Esophagus squamous epithelium (tissue), 5 donors: ENCODE data around the gene ARR3. TPM values are rescaled to one million over a fixed set of nuclear protein-coding genes. Genes with fewer than 3 reads are reported as not detected.

Source experiments
- DNase-seq: peaks from one replicate; lab custom pipeline; 2025; lab: John Stamatoyannopoulos, UW
- H3K27ac ChIP-seq, 4 donors: fragments of 200-600 bp; sonication (generic); one replicate each; pipeline ENCODE4 v1.5.1; 2016 to 2019; ENCODE audit warnings: mild to moderate bottlenecking in 1 of 4
- H3K27me3 ChIP-seq, 4 donors: fragments of 200-600 bp; sonication (generic); 1 replicate in 3 of 4; 2 replicates in 1 of 4; pipeline versions ENCODE4 v1.5.1 to v1.6.0; 2017 to 2021; ENCODE audit warnings: antibody characterized with exemption in 1 of 4
- H3K36me3 ChIP-seq, 3 donors: fragments of 200-600 bp; sonication (generic); one replicate each; pipeline ENCODE4 v1.5.1; 2016 to 2019
- H3K4me1 ChIP-seq, 3 donors: fragments of 200-600 bp; sonication (generic); one replicate each; pipeline ENCODE4 v1.5.1; 2017 to 2019
- H3K4me3 ChIP-seq, 4 donors: fragments of 200-600 bp; sonication (generic); 1 replicate in 3 of 4; 2 replicates in 1 of 4; pipeline ENCODE4 v1.5.1; 2016 to 2019; ENCODE audit warnings: mild to moderate bottlenecking in 2 of 4, moderate library complexity in 1 of 4
- H3K9me3 ChIP-seq, 3 donors: fragments of 200-600 bp; sonication (generic); one replicate each; pipeline ENCODE4 v1.5.1; 2016 to 2019
- POLR2A ChIP-seq, 4 donors: fragments of 450-650 bp; IDR thresholded peaks; one replicate each; pipeline ENCODE4 v1.6.1; 2017; ENCODE audit warnings: antibody characterized with exemption in 4 of 4, mild to moderate bottlenecking in 4 of 4, moderate library complexity in 3 of 4
- WGBS, 2 donors: methylation state at CpG; one replicate each; pipeline ENCODE4 v1.1.5; 2018; 5-methylcytosine and 5-hydroxymethylcytosine counted together
- intact Hi-C: fragments of 100-400 bp; cut with DNase I; formaldehyde crosslinking; loops from one replicate; pipeline ENCODE4 v1.15.0; 2022
- total RNA-seq, 4 donors: library from RNA; depleted of rRNA; stranded (reverse); fragments of >200 nt; gene quantifications; one replicate each; pipeline ENCODE4 v1.1.0, GENCODE V29; 2016
- TF ChIP-seq, protein P1 (sequence below), 6 experiments: fragments of 450-650 bp in 4 of 6; fragments of 200-600 bp in 2 of 6; sonication (generic) in 2 of 6; IDR thresholded peaks; one replicate each; pipeline ENCODE4 v1.5.1; 2016 to 2019; ENCODE audit warnings: antibody characterized with exemption in 6 of 6, mild to moderate bottlenecking in 4 of 6, moderate library complexity in 4 of 6
- donor health status: DM: yes; HTN: yes; CAD: no.

ARR3 gene
- total RNA-seq, result not detected

DNA sequence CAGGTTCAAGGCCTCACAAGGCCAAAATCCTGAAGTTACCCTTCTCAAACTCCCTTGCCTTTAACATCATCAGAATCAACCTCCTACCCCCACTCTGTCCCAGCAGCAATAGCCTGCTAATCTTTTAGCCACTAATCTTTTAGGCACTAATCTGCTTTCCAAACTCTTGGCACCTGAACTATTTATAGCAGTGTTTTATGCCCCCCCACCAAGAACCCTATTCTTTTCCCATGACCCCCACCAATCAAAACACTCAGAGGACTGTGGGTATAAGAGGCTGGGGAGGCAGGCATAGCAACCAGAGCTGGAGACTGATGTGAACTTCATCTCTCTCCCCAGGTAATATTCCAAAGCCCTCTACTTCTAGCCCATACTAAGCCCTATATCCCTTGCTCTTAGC lies at the start of gene ARR3:
ARR3 (plus strand) TSS at position 301 of the 400 bp plus-strand sequence. CDS start 1,052 bp downstream, outside the sequence.
- Histone ChIP-seq H3K4me1 (no peaks in the 10 kb centered on the region), H3K27me3 (no peaks in the 10 kb centered on the region), H3K9me3 (no peaks in the 10 kb centered on the region), H3K4me3 (no peak within 1 kb of the TSS), H3K36me3 (no peaks in the 10 kb centered on the region), H3K27ac (no peak within 1 kb of the TSS)
- TF ChIP-seq, protein P1, sequence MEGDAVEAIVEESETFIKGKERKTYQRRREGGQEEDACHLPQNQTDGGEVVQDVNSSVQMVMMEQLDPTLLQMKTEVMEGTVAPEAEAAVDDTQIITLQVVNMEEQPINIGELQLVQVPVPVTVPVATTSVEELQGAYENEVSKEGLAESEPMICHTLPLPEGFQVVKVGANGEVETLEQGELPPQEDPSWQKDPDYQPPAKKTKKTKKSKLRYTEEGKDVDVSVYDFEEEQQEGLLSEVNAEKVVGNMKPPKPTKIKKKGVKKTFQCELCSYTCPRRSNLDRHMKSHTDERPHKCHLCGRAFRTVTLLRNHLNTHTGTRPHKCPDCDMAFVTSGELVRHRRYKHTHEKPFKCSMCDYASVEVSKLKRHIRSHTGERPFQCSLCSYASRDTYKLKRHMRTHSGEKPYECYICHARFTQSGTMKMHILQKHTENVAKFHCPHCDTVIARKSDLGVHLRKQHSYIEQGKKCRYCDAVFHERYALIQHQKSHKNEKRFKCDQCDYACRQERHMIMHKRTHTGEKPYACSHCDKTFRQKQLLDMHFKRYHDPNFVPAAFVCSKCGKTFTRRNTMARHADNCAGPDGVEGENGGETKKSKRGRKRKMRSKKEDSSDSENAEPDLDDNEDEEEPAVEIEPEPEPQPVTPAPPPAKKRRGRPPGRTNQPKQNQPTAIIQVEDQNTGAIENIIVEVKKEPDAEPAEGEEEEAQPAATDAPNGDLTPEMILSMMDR (IDR thresholded peaks at IDR 0.05), result no peak
- no peak for TF ChIP-seq POLR2A (IDR thresholded peaks at IDR 0.05)
- intact Hi-C loops, result no loop called here
- DNase-seq, result no peak

DNA sequence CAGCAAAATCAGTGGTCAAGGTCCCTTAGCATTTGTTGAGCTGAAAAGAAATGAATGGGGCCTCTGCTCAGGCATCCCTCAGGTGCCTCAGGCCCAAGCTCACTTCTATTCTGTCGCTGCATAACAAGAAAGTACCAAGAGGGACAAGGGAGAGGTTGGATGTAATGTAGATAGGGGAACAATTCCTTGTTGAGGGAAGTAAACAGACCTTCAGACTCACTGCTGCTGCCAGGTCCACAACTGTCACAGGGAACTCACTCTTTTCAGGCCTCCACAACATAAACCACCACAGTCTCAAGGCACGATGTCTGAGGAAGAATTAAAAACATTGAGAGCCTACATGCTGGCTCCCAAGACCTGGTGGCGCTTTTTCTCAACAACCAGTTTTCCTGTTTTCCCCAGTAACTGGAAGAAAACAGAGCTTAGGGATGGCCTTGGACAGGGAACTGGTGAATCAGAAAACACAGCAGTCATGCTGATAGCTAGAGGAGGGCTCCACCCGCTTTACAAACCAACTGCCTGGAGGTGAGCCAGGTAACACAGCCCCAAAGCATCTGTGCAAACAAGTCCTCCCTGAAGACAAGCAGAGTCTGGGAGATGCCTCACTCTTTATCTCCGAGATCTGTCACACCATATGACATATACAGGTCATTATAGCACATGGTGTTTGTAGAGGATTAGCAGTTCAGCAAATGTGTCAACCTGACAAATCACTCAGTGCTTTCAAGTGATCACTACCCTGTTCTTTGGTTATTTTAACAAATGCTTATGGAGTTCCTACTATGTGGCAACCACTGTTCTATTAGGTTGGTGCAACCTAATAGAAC lies 48.0 kb upstream of the ARR3 start:
- DNase-seq, result no peak
- Histone ChIP-seq H3K27ac (peak overlapping the region in 1 of 4 donors; percentile 70), H3K36me3 (no peaks in the 10 kb centered on the region), H3K27me3 (no peaks in the 10 kb centered on the region), H3K4me1 (peaks cover 0 to 11% (median 0%) of the 10 kb centered on the region in 3 donors), H3K4me3 (no peak overlapping the region), H3K9me3 (no peaks in the 10 kb centered on the region)
- intact Hi-C loops, result no loop called here
- WGBS, 2 donors, result 0 to 44% methylated on average over 2 to 5 of the region's 5 CpGs
- TF ChIP-seq, protein P1 (IDR thresholded peaks at IDR 0.05), result no peak
- no peak for TF ChIP-seq POLR2A (IDR thresholded peaks at IDR 0.05)

DNA sequence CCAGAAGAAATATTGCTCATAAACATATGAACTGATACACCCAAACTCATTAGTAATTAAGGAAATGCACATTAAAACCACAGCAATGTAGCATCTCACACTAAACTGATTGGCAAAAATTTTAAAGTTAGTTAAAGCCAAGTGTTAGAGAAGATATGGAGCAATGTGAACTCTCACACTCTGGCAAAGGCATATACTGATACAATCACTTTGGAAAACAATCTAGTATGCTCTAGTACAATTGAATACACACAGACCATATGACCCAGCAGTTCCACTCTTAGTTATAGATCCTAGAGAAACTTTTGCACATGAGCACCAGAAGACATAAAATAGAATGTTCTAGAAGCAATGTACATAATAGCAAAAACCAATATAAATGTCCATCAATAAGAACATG lies 42.1 kb upstream of the ARR3 start:
- Histone ChIP-seq H3K27ac (no peak overlapping the region), H3K4me3 (no peak overlapping the region), H3K27me3 (no peaks in the 10 kb centered on the region), H3K9me3 (no peaks in the 10 kb centered on the region), H3K36me3 (no peaks in the 10 kb centered on the region), H3K4me1 (no peaks in the 10 kb centered on the region)
- no peak for DNase-seq
- intact Hi-C loops, result no loop called here
- TF ChIP-seq, protein P1 (IDR thresholded peaks at IDR 0.05), result no peak
- TF ChIP-seq POLR2A (IDR thresholded peaks at IDR 0.05), result no peak

DNA sequence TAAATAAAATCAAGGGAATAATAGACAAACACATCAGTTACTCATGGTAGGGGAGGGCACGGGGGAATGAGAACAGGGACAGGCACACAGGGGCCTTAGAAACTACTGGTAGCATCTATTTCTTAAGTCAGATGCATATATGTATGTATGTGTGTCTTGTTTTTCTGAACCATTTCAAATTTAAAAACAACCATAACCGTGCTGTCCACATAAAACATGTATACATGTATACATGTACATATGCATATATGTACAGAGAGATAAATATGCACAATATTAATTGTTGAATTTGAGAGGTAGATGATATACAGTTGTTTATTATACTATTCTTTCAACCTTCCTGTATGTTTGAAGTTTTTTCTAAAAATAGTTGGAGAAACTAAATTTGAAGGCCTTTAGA lies 41.4 kb upstream of the ARR3 start:
- Histone ChIP-seq H3K27ac (no peak overlapping the region), H3K36me3 (no peaks in the 10 kb centered on the region), H3K4me1 (no peaks in the 10 kb centered on the region), H3K27me3 (no peaks in the 10 kb centered on the region), H3K9me3 (no peaks in the 10 kb centered on the region), H3K4me3 (no peak overlapping the region)
- WGBS, 2 donors, result 55 to 91% methylated on average over 2 of the region's 2 CpGs
- no peak for TF ChIP-seq POLR2A (IDR thresholded peaks at IDR 0.05)
- TF ChIP-seq, protein P1 (IDR thresholded peaks at IDR 0.05), result no peak
- intact Hi-C loops, result no loop called here
- no peak for DNase-seq

DNA sequence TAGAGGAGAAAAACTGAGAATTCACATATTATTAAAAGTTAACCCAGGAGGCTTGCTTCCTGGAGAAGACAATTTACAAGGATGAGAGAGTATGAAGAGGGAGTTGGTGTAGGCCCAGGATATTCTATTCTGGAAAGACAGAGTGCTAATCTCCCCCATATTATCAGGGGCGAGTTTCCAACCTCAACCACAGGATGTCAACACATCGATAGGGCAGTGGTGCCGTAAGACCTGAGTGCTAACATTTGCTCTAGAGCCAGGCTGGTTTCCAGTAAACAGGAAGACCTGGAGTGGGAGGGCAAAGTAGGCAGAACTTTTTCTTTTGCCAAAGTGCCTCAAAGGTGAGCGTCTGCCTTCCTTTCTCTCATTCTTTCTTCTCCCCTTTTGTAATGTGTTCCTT lies 36.5 kb upstream of the ARR3 start:
- no peaks in the 10 kb centered on the region for H3K9me3 ChIP-seq
- DNase-seq, result no peak
- H3K27me3 ChIP-seq, result no peaks in the 10 kb centered on the region
- intact Hi-C loops, result no loop called here
- TF ChIP-seq, protein P1 (IDR thresholded peaks at IDR 0.05), result no peak
- TF ChIP-seq POLR2A (IDR thresholded peaks at IDR 0.05), result no peak
- no peaks in the 10 kb centered on the region for H3K4me1 ChIP-seq
- no peak overlapping the region for H3K4me3 ChIP-seq
- no peak overlapping the region for H3K27ac ChIP-seq
- H3K36me3 ChIP-seq, result no peaks in the 10 kb centered on the region
- WGBS, 2 donors, result 63 to 71% methylated on average over 1 to 2 of the region's 4 CpGs
